GM19043 (cell line): ENCODE measurements around the gene PDZD8.
"Not testable (repeated sequence)": the region's sequence is repeated elsewhere in the genome, so short reads cannot be mapped to it uniquely, and the experiment has no call there.

Experiments
- ATAC-seq: cut with Tn5 transposase; IDR thresholded peaks from one replicate; pipeline ENCODE4 v1.9.1; 2021; ENCODE audit warnings: low read depth; ENCODE audit not compliant: unreplicated experiment

The PDZD8 gene

GRCh38 chr10:117298219-117298618 lies 77.0 kb downstream of the PDZD8 start:
- no peak for ATAC-seq

DNA sequence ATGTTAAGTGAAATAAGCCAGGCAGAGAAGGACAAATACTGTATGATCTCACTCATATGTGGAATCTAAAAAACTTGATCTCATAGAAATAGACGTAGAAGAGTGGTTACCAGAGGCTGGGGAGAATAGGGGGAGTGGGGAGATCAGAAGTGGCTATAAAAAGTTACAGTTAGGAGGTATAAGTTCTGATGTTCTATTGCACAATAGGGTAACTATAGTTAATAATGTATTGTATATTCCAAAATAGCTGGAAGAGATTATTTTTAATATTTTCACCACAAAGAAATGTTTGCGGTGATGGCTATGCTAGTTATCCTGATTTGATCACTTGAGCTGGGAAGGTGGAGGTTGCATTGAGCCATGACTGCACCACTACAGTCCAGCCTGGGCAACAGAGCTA lies 80.5 kb downstream of the PDZD8 start:
- ATAC-seq: no peak

DNA sequence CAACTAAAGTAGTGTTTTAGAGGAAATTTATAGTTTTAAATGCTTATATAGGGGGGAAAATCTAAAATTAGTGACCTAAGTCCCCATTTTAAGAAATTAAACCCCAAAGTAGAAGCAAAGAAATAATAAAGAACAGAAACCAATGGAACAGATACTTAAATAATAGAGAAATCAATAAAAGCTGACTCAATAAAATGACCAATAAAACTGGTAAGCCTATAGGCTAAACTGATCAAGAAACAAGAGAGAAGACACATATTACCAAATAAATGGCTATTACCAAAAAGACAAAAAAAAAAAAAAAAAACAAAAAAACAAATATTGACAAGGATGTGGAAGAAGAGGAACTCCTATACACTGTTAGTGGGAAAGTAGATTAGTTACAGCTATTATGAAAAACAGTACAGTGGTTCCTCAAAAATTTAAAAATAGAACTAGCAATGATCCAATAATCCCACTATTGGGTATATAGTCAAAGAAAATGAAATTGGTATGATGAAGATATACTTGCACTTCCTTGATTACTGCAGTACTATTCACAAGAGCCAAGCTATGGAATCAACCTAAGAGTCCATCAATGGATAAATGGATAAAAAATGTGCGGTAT lies 81.1 kb downstream of the PDZD8 start:
- no peak for ATAC-seq

- ATAC-seq: not testable (repeated sequence)
These were observed 84.4 kb downstream of the PDZD8 start for GRCh38 chr10:117290872-117291271.

GRCh38 chr10:117284716-117285494 lies 90.3 kb downstream of the PDZD8 start:
- no peak for ATAC-seq

DNA sequence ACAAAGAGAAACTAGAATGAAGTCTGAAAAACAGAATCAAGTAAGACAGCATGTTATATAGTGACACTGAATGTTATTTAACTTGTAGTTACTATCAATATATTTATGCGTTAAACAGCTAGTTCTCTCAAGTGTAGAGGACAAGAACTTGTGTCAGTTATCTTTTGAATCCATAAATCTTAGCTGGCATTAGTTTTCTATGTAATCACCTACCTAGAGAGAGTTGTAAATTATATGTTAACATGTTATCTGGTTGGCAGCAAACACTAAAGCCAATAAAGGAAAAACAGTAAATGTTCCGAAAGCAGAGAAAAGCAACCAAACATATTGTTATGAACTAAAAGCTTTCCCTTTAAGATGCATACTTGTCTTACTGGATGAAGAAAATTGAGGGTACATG lies 97.6 kb downstream of the PDZD8 start:
- ATAC-seq: no peak

- ATAC-seq: no peak
These were observed 100.1 kb downstream of the PDZD8 start for GRCh38 chr10:117275121-117275520.

DNA sequence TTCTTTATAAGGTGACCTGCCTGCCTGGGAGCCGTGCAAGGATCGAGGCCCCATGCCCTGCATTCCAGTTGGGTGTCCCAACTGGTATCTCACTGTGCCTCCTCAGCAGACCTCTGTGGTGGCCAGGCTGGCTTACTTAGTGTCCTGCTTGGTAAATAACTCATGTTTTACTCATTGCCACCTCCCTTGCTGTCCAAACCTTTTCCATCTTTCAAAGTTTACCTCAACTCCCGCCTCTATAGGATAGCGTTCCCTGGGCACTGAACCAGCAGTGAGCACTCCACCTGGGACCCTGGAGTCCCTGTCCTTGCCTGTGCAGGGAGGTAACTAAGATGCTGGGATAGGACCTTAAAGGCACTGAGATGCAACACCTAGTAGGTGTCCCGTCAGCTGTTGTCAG lies 100.7 kb downstream of the PDZD8 start:
- ATAC-seq: no peak

DNA sequence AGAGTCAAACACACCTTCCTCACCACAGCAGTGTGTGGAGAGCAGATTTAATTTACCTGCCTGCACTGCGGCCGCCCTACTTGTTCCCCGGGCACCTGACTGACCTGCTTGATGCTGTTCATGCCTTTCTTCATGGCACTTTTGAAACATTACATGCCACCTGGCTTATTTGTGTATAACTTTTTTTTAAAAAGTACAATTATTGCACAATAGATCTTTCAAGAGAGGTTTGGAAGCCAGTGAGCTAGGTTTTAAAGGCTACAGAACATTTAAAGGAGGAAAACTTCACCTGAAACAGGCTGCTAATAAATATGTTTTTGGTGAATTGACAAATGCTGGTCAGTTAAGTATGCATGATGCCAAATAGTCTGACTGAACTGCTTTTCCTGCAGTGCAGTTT lies 101.3 kb downstream of the PDZD8 start:
- ATAC-seq: no peak

- ATAC-seq: no peak
These were observed 102.8 kb downstream of the PDZD8 start for GRCh38 chr10:117272195-117273076.

DNA sequence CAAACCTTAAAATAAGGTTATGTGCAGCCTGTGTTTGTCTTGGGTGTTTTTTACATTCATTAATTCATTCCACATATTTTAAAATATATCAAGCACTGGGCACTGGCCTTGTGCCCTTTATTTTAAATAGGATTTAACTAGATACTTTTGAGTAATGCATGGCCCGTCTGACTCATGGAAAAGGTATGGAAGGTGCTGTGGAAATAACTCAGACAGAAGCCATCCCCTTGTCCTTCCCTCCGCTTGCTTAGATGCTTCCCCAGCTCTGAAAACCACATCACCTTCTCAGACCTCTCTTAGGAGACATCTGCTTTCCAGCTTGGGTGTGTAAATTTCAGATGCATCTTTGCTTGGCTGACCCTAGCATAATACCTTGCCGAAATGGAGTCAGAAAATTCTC lies 103.8 kb downstream of the PDZD8 start:
- no peak for ATAC-seq

GRCh38 chr10:117268907-117269306 lies 106.3 kb downstream of the PDZD8 start:
- no peak for ATAC-seq

DNA sequence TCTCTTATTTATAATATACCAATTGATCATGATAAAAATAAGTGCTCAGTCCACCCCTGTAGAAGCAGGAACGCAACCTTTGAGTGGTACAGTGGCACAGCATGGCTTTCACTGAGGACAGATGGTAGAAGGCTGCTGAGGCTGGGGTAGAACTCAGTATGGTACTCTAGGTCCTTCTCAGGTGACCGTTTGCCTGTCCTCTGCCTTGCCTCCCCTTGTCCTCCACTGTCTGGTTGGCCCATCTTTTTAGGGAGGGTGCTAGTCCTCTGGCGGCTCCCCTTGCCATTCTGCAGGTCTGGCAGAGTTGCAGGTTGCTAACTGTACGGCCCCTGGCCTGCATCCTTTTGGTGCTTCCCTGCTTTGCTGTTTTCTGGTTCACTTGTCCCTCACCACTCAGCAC lies 107.0 kb downstream of the PDZD8 start:
- no peak for ATAC-seq

DNA sequence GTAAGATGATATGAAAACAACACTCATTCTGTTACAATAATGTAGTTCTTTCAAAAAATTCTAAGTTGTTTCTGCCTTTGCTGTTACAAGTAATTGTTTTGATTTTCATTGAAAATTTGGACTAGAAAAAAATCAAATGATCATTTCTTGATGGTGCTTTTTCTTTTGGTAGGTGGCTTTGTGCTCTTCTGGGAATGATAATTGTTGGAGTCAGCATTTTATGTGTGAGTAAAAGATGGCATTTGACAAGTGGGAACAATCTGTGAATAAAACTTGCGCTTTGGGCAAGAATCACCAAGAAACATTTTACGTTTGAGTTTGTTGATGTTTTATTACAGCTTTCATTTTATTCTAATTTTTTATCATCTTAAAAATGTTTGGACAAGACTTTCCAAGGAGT lies 108.4 kb downstream of the PDZD8 start:
- no peak for ATAC-seq

- no peak for ATAC-seq
These were observed 108.8 kb downstream of the PDZD8 start for GRCh38 chr10:117266400-117266799.

GRCh38 chr10:117264782-117265181 lies 110.5 kb downstream of the PDZD8 start:
- no peak for ATAC-seq

GRCh38 chr10:117262903-117263293 lies 112.3 kb downstream of the PDZD8 start:
- ATAC-seq: no peak

- ATAC-seq: no peak
These were observed 112.8 kb downstream of the PDZD8 start for GRCh38 chr10:117262291-117262902.

DNA sequence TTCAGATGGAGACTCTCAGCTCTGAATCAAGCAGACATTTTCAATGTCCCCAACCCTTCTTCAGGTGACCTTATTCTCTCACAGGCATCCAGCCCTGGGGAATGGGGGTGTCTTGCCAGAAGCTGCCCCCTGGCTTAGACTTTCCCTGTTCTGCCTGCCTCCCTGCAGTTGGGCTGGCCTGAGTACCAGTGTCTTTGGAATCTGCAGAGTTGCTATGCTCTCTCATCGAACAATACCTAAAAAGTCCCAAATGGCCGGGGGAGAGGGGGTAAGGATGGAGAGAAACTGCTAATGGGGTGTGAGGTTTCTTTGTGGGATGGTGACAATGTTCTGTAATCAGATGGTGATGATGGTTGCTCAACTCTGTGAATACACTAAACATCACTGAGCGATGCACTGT lies 113.7 kb downstream of the PDZD8 start:
- ATAC-seq: no peak

DNA sequence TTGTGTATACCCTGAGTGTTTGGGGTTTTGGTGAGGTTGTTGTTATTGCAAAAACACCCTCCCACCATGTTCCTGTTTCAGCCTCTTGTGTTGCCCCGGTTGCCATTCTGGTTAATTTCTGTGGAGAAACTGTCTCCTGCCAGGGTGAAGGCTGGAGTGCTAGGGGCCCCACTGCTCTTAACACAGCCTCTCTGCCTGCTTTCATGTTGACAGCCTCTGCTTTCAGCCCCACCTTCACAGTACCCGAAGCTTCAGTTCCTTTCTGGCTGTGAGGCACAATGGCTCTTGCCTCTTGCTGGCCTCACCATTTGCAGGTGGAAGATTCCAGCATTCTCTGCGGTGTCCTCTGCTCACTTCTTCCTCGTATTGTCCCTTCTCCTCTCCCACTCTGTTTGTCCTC lies 115.2 kb downstream of the PDZD8 start:
- no peak for ATAC-seq

GRCh38 chr10:117259279-117259678 lies 116.0 kb downstream of the PDZD8 start:
- no peak for ATAC-seq
